Ascending aorta (tissue), 2 donors: ENCODE data around the gene PLCB1. TPM values are rescaled to one million over a fixed set of nuclear protein-coding genes. Genes with fewer than 3 reads are reported as not detected.
"Not testable (repeated sequence)": the region's sequence is repeated elsewhere in the genome, so short reads cannot be mapped to it uniquely, and the experiment has no call there.

Experiments
- DNase-seq, 2 donors: peaks; one replicate each; pipeline ENCODE4 v3.0.0-alpha.2; 2019; ENCODE audit warnings: low spot score in 2 of 2
- H3K27ac ChIP-seq, 2 donors: fragments of 200-600 bp; sonication (generic); one replicate each; pipeline ENCODE4 v1.5.1; 2016 to 2017; ENCODE audit warnings: mild to moderate bottlenecking in 1 of 2
- H3K27me3 ChIP-seq: fragments of 200-600 bp; sonication (generic); one replicate; pipeline ENCODE4 v1.5.1; 2017
- H3K36me3 ChIP-seq, 2 donors: fragments of 200-600 bp; sonication (generic); one replicate each; pipeline ENCODE4 v1.5.1; 2016
- H3K4me1 ChIP-seq, 2 donors: fragments of 200-600 bp; sonication (generic); one replicate each; pipeline ENCODE4 v1.5.1; 2016 to 2017; ENCODE audit warnings: mild to moderate bottlenecking in 1 of 2
- H3K4me3 ChIP-seq, 2 donors: fragments of 200-600 bp; sonication (generic); one replicate each; pipeline ENCODE4 v1.5.1; 2016 to 2017; ENCODE audit warnings: mild to moderate bottlenecking in 1 of 2
- H3K9me3 ChIP-seq, 2 donors: fragments of 200-600 bp; sonication (generic); one replicate each; pipeline ENCODE4 v1.5.1; 2016
- intact Hi-C: fragments of 100-400 bp; cut with DNase I; formaldehyde crosslinking; loops from one replicate; pipeline ENCODE4 v1.15.1; 2023
- total RNA-seq: library from RNA; depleted of rRNA; stranded (reverse); fragments of >200 nt; gene quantifications from one replicate; pipeline ENCODE4 v1.1.0, GENCODE V29; 2016
- TF ChIP-seq, protein P1 (sequence below), 3 experiments: fragments of 200-600 bp in 2 of 3; fragments of 450-650 bp in 1 of 3; sonication (generic) in 2 of 3; IDR thresholded peaks; one replicate each; pipeline ENCODE4 v1.5.1; 2016 to 2019; ENCODE audit warnings: antibody characterized with exemption in 3 of 3, mild to moderate bottlenecking in 1 of 3, moderate library complexity in 1 of 3

Gene PLCB1
- total RNA-seq, 1 donor from 2014 or later, result 22.9 TPM

DNA sequence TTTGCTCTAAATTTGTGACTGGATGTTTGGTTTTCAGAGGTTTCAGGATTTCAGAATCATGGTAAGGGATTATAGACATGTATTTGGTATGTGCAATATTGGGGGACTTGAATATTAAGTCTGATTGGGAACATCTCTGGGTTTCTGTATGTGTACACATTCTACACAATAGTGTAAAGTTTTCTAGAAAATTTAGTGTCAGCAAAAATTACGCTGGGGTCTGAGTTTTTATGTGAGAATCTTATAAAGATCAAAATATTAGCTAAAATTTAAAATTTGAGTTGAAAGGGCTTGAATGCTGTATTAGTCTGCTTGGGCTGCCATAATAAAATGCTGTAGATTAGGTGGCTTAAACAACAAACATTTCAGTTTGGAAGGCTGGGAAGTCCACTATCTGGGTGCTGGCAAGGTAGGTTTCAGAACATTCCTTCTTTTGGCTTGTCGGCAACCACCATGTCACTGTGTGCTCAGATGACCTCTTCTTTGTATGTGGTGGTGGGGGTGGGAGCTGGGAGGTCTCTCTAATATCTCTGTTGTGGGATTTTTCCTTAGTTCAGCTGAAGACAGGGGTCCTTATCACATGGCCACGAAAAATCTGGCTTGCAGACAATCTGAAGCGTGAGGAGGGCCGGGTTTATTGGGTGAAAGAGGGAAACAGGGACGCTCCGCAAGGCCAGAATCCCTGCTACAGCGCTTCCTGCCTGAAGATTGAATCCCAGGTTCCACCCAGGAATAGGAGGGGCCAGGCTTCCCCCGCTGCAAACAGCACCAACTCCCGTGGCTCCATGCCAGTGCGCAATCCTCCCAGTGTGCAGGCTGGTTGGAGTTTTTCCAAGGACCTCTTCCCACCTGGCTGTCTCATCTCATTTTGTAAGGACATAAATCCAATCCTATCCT is 299.7 kb downstream of the PLCB1 start:
- no peak overlapping the region for H3K27ac ChIP-seq
- no peaks in the 10 kb centered on the region for H3K4me1 ChIP-seq

GRCh38 chr20:8432435-8433148 is 300.5 kb downstream of the PLCB1 start:
- Histone ChIP-seq H3K27me3 (no peaks in the 10 kb centered on the region), H3K4me1 (no peaks in the 10 kb centered on the region), H3K9me3 (no peaks in the 10 kb centered on the region), H3K4me3 (no peak overlapping the region), H3K36me3 (no peaks in the 10 kb centered on the region), H3K27ac (no peak overlapping the region)
- TF ChIP-seq, protein P1, sequence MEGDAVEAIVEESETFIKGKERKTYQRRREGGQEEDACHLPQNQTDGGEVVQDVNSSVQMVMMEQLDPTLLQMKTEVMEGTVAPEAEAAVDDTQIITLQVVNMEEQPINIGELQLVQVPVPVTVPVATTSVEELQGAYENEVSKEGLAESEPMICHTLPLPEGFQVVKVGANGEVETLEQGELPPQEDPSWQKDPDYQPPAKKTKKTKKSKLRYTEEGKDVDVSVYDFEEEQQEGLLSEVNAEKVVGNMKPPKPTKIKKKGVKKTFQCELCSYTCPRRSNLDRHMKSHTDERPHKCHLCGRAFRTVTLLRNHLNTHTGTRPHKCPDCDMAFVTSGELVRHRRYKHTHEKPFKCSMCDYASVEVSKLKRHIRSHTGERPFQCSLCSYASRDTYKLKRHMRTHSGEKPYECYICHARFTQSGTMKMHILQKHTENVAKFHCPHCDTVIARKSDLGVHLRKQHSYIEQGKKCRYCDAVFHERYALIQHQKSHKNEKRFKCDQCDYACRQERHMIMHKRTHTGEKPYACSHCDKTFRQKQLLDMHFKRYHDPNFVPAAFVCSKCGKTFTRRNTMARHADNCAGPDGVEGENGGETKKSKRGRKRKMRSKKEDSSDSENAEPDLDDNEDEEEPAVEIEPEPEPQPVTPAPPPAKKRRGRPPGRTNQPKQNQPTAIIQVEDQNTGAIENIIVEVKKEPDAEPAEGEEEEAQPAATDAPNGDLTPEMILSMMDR (IDR thresholded peaks at IDR 0.05), result no peak
- DNase-seq, result no peak
- intact Hi-C loops, result no loop called here

More for the DNA sequence above, 299.7 kb downstream of the PLCB1 start:
- intact Hi-C loops, result no loop called here
- H3K36me3 ChIP-seq, result no peaks in the 10 kb centered on the region
- no peaks in the 10 kb centered on the region for H3K27me3 ChIP-seq
- no peaks in the 10 kb centered on the region for H3K9me3 ChIP-seq
- no peak for DNase-seq
- no peak overlapping the region for H3K4me3 ChIP-seq
- TF ChIP-seq, protein P1 (IDR thresholded peaks at IDR 0.05), result no peak

- intact Hi-C loops, result no loop called here
- H3K27ac ChIP-seq, result no peak overlapping the region
These were observed 301.2 kb downstream of the PLCB1 start for GRCh38 chr20:8433291-8433690.

GRCh38 chr20:8434326-8434876 is 302.3 kb downstream of the PLCB1 start:
- no peaks in the 10 kb centered on the region for H3K4me1 ChIP-seq
- H3K27ac ChIP-seq, result no peak overlapping the region
- intact Hi-C loops, result no loop called here
- no peak for DNase-seq
- TF ChIP-seq, protein P1 (IDR thresholded peaks at IDR 0.05), result no peak
- H3K36me3 ChIP-seq, result no peaks in the 10 kb centered on the region
- H3K4me3 ChIP-seq, result no peak overlapping the region
- no peaks in the 10 kb centered on the region for H3K9me3 ChIP-seq
- H3K27me3 ChIP-seq, result no peaks in the 10 kb centered on the region

More at GRCh38 chr20:8433291-8433690, 301.2 kb downstream of the PLCB1 start:
- no peak for DNase-seq
- TF ChIP-seq, protein P1 (IDR thresholded peaks at IDR 0.05), result no peak
- no peaks in the 10 kb centered on the region for H3K27me3 ChIP-seq
- H3K4me1 ChIP-seq, result no peaks in the 10 kb centered on the region
- no peaks in the 10 kb centered on the region for H3K9me3 ChIP-seq
- H3K36me3 ChIP-seq, result no peaks in the 10 kb centered on the region
- no peak overlapping the region for H3K4me3 ChIP-seq

GRCh38 chr20:8435285-8436035 is 303.4 kb downstream of the PLCB1 start:
- TF ChIP-seq, protein P1 (IDR thresholded peaks at IDR 0.05), result no peak
- no peaks in the 10 kb centered on the region for H3K4me1 ChIP-seq
- H3K36me3 ChIP-seq, result no peaks in the 10 kb centered on the region
- H3K27me3 ChIP-seq, result no peaks in the 10 kb centered on the region
- H3K9me3 ChIP-seq, result no peaks in the 10 kb centered on the region
- no peak overlapping the region for H3K4me3 ChIP-seq
- H3K27ac ChIP-seq, result no peak overlapping the region
- DNase-seq, result no peak
- intact Hi-C loops, result no loop called here

DNA sequence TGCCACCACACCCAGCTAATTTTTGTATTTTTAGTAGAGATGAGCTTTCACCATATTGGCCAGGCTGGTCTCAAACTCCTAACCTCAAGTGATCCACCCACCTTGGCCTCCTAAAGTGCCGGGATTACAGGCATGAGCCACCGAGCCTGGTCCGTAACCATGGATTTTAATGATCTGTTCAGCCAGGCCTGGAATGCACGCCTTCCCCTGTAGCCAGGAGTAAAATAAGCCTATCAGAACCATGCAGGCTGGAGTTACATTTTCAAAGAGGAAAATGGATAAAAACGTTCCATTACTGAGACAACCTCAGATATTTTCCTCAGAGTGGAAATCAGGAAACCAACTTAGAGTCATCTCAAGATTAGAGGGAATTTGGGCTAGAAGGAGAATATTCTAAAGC is 304.9 kb downstream of the PLCB1 start:
- H3K4me1 ChIP-seq, H3K27ac ChIP-seq, H3K27me3 ChIP-seq, H3K9me3 ChIP-seq, DNase-seq, H3K36me3 ChIP-seq, H3K4me3 ChIP-seq, intact Hi-C loops: not testable (repeated sequence)
